Type B pancreatic cell (in vitro differentiated cells): ENCODE measurements around the gene IFT25. TPM values are rescaled to one million over a fixed set of nuclear protein-coding genes. Genes with fewer than 3 reads are reported as not detected.

Source experiments
- DNase-seq: peaks from one replicate; pipeline ENCODE4 v3.0.0; 2021; ENCODE audit warnings: mixed read lengths; ENCODE audit not compliant: unreplicated experiment; ENCODE audit errors: extremely low spot score
- H3K27ac Mint-ChIP-seq: 2 replicates; pipeline ENCODE4 v1.8.0; 2021; ENCODE audit warnings: mild to moderate bottlenecking, mixed read lengths
- H3K27me3 Mint-ChIP-seq: 2 replicates; pipeline ENCODE4 v1.8.0; 2021; ENCODE audit warnings: mixed read lengths
- H3K36me3 Mint-ChIP-seq: 2 replicates; pipeline ENCODE4 v1.8.0; 2021; ENCODE audit warnings: mixed read lengths
- H3K4me1 Mint-ChIP-seq: one replicate; pipeline ENCODE4 v1.8.0; 2021; ENCODE audit warnings: mixed read lengths; ENCODE audit not compliant: unreplicated experiment
- H3K4me3 Mint-ChIP-seq: 2 replicates; pipeline ENCODE4 v1.8.0; 2021; ENCODE audit warnings: mild to moderate bottlenecking, mixed read lengths
- H3K9me3 Mint-ChIP-seq: 2 replicates; pipeline ENCODE4 v1.8.0; 2021; ENCODE audit warnings: mixed read lengths
- CTCF ChIP-seq: fragments of 200-600 bp; sonication (generic); conservative IDR thresholded peaks from 2 replicates; pipeline ENCODE4 v1.5.0; 2021; ENCODE audit warnings: antibody characterized with exemption, mild to moderate bottlenecking
- total RNA-seq: library from RNA; stranded (reverse); gene quantifications from 2 replicates; pipeline ENCODE4 v1.2.1, GENCODE V29; 2021; ENCODE audit warnings: low replicate concordance

The IFT25 gene
- total RNA-seq, 1 donor from 2014 or later: 41.2 TPM

GRCh38 chr1:53946252-53947171, 1.0 kb upstream of the IFT25 start, which contains the start of gene LRRC42:
LRRC42 (plus strand) TSS chr1:53946350; CDS start chr1:53952000, 5,650 bp downstream.
- peak within 1 kb of the TSS; percentile 94 for H3K27ac Mint-ChIP-seq
- no peaks in the 10 kb centered on the region for H3K9me3 Mint-ChIP-seq
- no peak for DNase-seq
- peaks cover 51% of the 10 kb centered on the region for H3K4me1 Mint-ChIP-seq
- H3K4me3 Mint-ChIP-seq: peak within 1 kb of the TSS; percentile 95
- no peak for TF ChIP-seq CTCF
- H3K27me3 Mint-ChIP-seq: no peaks in the 10 kb centered on the region
- H3K36me3 Mint-ChIP-seq: peaks cover 6% of the 10 kb centered on the region

GRCh38 chr1:53945183-53945432, 391 bp downstream of the IFT25 start:
- Mint-ChIP-seq H3K4me3 (peak overlapping the region; percentile 95), H3K36me3 (peaks cover 9% of the 10 kb centered on the region), H3K27ac (peak overlapping the region; percentile 94), H3K27me3 (no peaks in the 10 kb centered on the region), H3K9me3 (no peaks in the 10 kb centered on the region), H3K4me1 (peaks cover 51% of the 10 kb centered on the region)
- DNase-seq: no peak
- TF ChIP-seq CTCF: no peak

DNA sequence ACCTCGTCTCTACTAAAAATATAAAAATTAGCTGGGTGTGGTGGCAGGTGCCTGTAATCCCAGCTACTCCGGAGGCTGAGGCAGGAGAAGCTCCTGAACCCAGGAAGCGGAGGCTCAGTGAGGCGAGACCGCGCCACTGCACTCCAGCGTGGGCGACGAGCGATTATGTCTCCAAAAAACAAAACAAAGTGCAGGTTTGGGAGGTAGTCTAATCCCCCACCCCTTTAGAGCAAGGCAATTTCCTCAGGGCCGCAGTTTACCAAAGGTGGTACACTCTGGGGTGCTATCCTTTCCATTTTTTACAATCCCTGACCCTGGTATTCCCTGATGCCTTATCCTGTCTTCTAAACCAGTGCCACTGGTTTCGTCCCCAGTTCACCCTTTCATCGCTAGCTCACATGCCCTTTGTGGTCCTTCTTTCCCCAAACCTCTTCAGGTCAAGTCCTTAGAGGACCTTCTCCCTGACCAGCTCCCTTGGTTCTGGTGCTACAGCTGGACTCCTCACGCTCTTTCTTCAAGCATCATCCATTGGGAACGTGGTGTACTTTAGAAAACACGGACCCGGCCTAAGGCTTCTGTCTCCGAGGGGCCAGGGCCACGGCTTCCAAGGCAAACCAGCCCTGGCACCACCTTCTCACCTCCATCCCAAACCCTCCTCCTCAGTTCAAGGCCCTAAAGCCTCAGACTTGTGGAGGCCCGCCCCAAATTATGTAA, 873 bp downstream of the IFT25 start:
- Mint-ChIP-seq H3K4me3 (peak overlapping the region; percentile 95), H3K27ac (peak overlapping the region; percentile 94), H3K9me3 (no peaks in the 10 kb centered on the region), H3K4me1 (peaks cover 47% of the 10 kb centered on the region), H3K36me3 (peaks cover 11% of the 10 kb centered on the region), H3K27me3 (no peaks in the 10 kb centered on the region)
- DNase-seq: no peak
- TF ChIP-seq CTCF: no peak

DNA sequence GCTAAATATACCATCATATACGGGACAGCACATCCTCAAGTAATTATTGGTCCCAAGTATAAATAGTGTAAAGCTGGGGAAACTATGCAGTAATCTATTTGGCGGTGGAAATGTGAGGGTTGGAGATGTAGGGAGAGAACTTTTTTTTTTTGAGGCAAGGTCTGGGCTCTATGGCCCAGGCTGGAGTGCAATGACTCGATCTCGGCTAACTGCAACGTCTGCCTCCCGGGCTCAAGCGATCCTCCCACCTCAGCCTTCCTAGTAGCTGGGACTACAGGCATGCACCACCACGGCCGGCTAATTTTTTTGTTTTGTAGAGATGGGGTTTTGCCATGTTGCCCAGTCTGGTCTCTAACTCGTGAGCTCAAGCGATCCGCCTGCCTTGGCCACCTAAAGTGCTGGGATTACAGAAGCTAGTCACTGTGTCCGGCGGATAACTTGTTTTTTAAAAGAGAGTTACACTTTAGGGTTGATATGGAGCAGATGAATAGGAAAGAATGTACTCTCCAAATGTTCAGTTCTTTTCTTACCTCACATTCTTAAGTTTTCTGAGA, 1.9 kb downstream of the IFT25 start:
- Mint-ChIP-seq H3K4me3 (peak overlapping the region; percentile 72), H3K36me3 (peaks cover 16% of the 10 kb centered on the region), H3K27me3 (no peaks in the 10 kb centered on the region), H3K4me1 (peaks cover 37% of the 10 kb centered on the region), H3K9me3 (no peaks in the 10 kb centered on the region), H3K27ac (peak overlapping the region; percentile 50)
- no peak for DNase-seq
- no peak for TF ChIP-seq CTCF

DNA sequence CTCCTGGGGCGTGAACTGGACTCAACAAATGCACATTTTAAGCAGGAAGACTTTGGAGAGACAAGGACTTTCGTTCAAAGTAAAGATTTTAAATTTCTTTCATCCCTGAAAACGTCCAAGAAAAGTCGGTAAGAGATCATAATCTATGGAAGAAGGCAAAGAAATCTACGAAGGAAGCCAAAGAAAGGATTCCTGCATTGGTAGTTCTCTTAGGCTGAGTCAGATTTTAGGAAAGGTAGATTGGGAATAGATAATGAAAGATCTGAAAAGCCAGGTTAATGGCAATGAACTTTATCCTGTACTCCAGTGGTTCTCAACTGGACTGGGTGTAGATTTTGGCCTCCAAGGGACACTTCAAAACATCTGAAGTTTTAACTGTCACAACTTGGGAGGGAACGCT, 2.4 kb downstream of the IFT25 start:
- H3K4me1 Mint-ChIP-seq: peaks cover 33% of the 10 kb centered on the region
- no peak for DNase-seq

More for the DNA sequence above, 2.4 kb downstream of the IFT25 start:
- no peak for TF ChIP-seq CTCF
- H3K27me3 Mint-ChIP-seq: no peaks in the 10 kb centered on the region
- no peaks in the 10 kb centered on the region for H3K9me3 Mint-ChIP-seq
- H3K36me3 Mint-ChIP-seq: peaks cover 21% of the 10 kb centered on the region
- H3K4me3 Mint-ChIP-seq: peak overlapping the region; percentile 72
- peak overlapping the region; percentile 50 for H3K27ac Mint-ChIP-seq
